Progenitor cell of endocrine pancreas (in vitro differentiated cells): Measurements from ENCODE around the gene CNTNAP2. TPM values are rescaled to one million over a fixed set of nuclear protein-coding genes. Genes with fewer than 3 reads are reported as not detected.

Experiments used
- DNase-seq: peaks from one replicate; pipeline ENCODE4 v3.0.0; 2021; ENCODE audit warnings: low spot score; ENCODE audit not compliant: unreplicated experiment
- H3K27ac Mint-ChIP-seq: 2 replicates; pipeline ENCODE4 v1.8.0; 2021; ENCODE audit warnings: mild to moderate bottlenecking, moderate library complexity, mixed read lengths
- H3K27me3 Mint-ChIP-seq: 2 replicates; pipeline ENCODE4 v1.8.0; 2021; ENCODE audit warnings: mixed read lengths
- H3K36me3 Mint-ChIP-seq: 2 replicates; pipeline ENCODE4 v1.8.0; 2022; ENCODE audit warnings: mixed read lengths; ENCODE audit not compliant: insufficient read depth
- H3K4me1 Mint-ChIP-seq: 2 replicates; pipeline ENCODE4 v1.8.0; 2021; ENCODE audit warnings: low read depth, mixed read lengths
- H3K4me3 Mint-ChIP-seq: 2 replicates; pipeline ENCODE4 v1.8.0; 2021; ENCODE audit warnings: low read depth, mild to moderate bottlenecking, moderate library complexity, mixed read lengths
- H3K9me3 Mint-ChIP-seq: 2 replicates; pipeline ENCODE4 v1.8.0; 2021; ENCODE audit warnings: low read depth, mixed read lengths
- total RNA-seq: library from RNA; stranded (reverse); gene quantifications from 2 replicates; pipeline ENCODE4 v1.2.1, GENCODE V29; 2021
- TF ChIP-seq, protein P1 (sequence below): fragments of 200-600 bp; sonication (generic); IDR thresholded peaks from one replicate; pipeline ENCODE4 v1.5.0; 2021; ENCODE audit warnings: antibody characterized with exemption, mild to moderate bottlenecking; ENCODE audit not compliant: unreplicated experiment

Gene CNTNAP2
- total RNA-seq, 1 donor from 2014 or later = 6.5 TPM

DNA sequence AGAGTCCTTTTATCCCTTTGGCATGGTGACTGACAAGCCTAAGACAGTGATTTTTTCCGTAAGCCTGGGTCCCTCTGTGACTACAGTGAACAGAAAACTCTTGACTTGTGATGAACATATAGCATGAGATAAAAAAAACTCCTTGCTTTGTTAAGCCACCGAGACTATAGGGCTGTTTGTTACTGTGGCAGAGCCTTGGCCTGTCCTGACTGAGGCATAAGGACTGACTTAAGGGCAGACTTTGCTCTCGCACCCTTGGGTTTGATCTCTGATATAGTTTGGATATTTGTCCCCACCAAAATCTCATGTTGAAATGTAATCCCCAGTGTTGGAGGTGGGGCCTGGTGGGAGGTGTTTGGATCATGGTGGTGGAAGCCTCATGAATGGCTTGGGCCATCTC is 2157.5 kb downstream of the CNTNAP2 start:
- H3K27ac Mint-ChIP-seq = no peak overlapping the region
- H3K9me3 Mint-ChIP-seq = peaks cover 3% of the 10 kb centered on the region
- TF ChIP-seq, protein P1, sequence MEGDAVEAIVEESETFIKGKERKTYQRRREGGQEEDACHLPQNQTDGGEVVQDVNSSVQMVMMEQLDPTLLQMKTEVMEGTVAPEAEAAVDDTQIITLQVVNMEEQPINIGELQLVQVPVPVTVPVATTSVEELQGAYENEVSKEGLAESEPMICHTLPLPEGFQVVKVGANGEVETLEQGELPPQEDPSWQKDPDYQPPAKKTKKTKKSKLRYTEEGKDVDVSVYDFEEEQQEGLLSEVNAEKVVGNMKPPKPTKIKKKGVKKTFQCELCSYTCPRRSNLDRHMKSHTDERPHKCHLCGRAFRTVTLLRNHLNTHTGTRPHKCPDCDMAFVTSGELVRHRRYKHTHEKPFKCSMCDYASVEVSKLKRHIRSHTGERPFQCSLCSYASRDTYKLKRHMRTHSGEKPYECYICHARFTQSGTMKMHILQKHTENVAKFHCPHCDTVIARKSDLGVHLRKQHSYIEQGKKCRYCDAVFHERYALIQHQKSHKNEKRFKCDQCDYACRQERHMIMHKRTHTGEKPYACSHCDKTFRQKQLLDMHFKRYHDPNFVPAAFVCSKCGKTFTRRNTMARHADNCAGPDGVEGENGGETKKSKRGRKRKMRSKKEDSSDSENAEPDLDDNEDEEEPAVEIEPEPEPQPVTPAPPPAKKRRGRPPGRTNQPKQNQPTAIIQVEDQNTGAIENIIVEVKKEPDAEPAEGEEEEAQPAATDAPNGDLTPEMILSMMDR = no peak
- H3K4me1 Mint-ChIP-seq = peaks cover 2% of the 10 kb centered on the region
- DNase-seq = no peak
- H3K4me3 Mint-ChIP-seq = no peak overlapping the region
- H3K27me3 Mint-ChIP-seq = peaks cover 15% of the 10 kb centered on the region
- no peaks in the 10 kb centered on the region for H3K36me3 Mint-ChIP-seq

GRCh38 chr7:148275359-148275890 is 2158.8 kb downstream of the CNTNAP2 start:
- peaks cover under 1% of the 10 kb centered on the region for H3K4me1 Mint-ChIP-seq
- H3K4me3 Mint-ChIP-seq = no peak overlapping the region
- peaks cover 3% of the 10 kb centered on the region for H3K9me3 Mint-ChIP-seq
- H3K27me3 Mint-ChIP-seq = peaks cover 15% of the 10 kb centered on the region
- H3K36me3 Mint-ChIP-seq = no peaks in the 10 kb centered on the region
- no peak overlapping the region for H3K27ac Mint-ChIP-seq
- no peak for DNase-seq
- TF ChIP-seq, protein P1 = no peak

GRCh38 chr7:148276314-148277041 is 2159.9 kb downstream of the CNTNAP2 start:
- TF ChIP-seq, protein P1 = no peak
- Mint-ChIP-seq H3K4me1 (no peaks in the 10 kb centered on the region), H3K27ac (no peak overlapping the region), H3K4me3 (no peak overlapping the region), H3K9me3 (peaks cover 3% of the 10 kb centered on the region), H3K36me3 (no peaks in the 10 kb centered on the region), H3K27me3 (peaks cover 15% of the 10 kb centered on the region)
- DNase-seq = no peak

DNA sequence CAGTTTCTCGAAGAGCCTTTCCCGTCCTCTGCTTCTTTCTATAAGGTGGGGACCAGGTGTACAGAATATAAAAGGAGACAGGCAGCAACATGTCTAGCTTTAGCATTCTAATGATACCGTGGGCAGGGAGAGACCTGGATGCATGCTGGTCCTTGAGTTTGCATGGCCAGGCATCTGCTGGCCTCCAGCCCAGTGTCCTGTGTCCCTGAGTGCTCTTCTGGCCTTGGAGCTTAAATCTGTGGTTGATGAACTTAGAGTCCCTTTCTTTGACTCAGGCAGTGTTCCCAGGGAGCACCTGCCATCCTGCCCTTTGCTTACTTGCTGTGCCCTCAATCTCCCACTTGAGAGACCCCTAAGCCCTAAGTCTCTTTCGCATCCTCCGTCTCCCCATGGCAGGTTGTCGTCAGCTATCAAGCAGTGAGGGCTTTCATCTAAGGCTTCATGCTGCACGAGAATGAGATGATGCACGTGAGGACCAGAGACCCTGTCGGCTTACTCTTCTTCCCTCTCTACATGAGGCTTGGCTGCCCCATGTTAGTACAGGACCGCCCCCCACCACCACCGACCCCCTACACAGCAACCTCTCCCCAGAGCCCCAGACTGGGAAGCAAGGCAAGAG is 2160.6 kb downstream of the CNTNAP2 start:
- Mint-ChIP-seq H3K4me3 (no peak overlapping the region), H3K9me3 (peaks cover 3% of the 10 kb centered on the region), H3K4me1 (no peaks in the 10 kb centered on the region), H3K36me3 (no peaks in the 10 kb centered on the region), H3K27me3 (peaks cover 15% of the 10 kb centered on the region), H3K27ac (no peak overlapping the region)
- no peak for DNase-seq
- TF ChIP-seq, protein P1 = no peak

GRCh38 chr7:148286150-148286549 is 2169.5 kb downstream of the CNTNAP2 start:
- TF ChIP-seq, protein P1 = peak; percentile 62
- no peak for DNase-seq
- Mint-ChIP-seq H3K36me3 (no peaks in the 10 kb centered on the region), H3K27ac (no peak overlapping the region), H3K4me1 (peaks cover 7% of the 10 kb centered on the region), H3K4me3 (no peak overlapping the region), H3K9me3 (peaks cover 4% of the 10 kb centered on the region), H3K27me3 (no peaks in the 10 kb centered on the region)
